HepG2 (cell line): ENCODE data around the gene UBE2O. TPM values are rescaled to one million over a fixed set of nuclear protein-coding genes. Genes with fewer than 3 reads are reported as not detected.

Experiments
- ATF7-NPFF ChIP-seq: sonication (generic); formaldehyde crosslinking; IDR thresholded peaks from 2 replicates; pipeline ENCODE4 v1.8.1; 2023; ENCODE audit warnings: mild to moderate bottlenecking, low read depth, missing genetic modification reagents, moderate library complexity
- DMAP1 ChIP-seq: IDR thresholded peaks from 2 replicates; pipeline ENCODE4 v1.6.1; 2016
- FOSL2 ChIP-seq: sonication (generic); formaldehyde crosslinking; IDR thresholded peaks from 2 replicates; pipeline ENCODE4 v1.4.0; 2020; ENCODE audit warnings: missing genetic modification reagents
- KDM2A ChIP-seq: sonication (generic); formaldehyde crosslinking; IDR thresholded peaks from 2 replicates; pipeline ENCODE4 v1.4.0; 2020; ENCODE audit warnings: low read depth, missing genetic modification reagents, borderline replicate concordance
- PCBP1 ChIP-seq: fragments of 200-400 bp; formaldehyde crosslinking; IDR thresholded peaks from 2 replicates; pipeline ENCODE4 v1.6.1; 2017; ENCODE audit warnings: mild to moderate bottlenecking, low read depth, low read length, borderline replicate concordance
- SALL1 ChIP-seq: sonication (generic); formaldehyde crosslinking; IDR thresholded peaks from 2 replicates; pipeline ENCODE4 v1.8.0; 2022; ENCODE audit warnings: mild to moderate bottlenecking, missing genetic modification reagents
- SIN3B ChIP-seq: fragments of 150-350 bp; IDR thresholded peaks from 2 replicates; pipeline ENCODE4 v1.6.1; 2014; ENCODE audit warnings: low read length
- SIX1 ChIP-seq: sonication (generic); formaldehyde crosslinking; IDR thresholded peaks from 2 replicates; pipeline ENCODE4 v1.4.0; 2020; ENCODE audit warnings: missing genetic modification reagents, borderline replicate concordance
- TCF7 ChIP-seq: sonication (generic); IDR thresholded peaks from 2 replicates; pipeline ENCODE4 v1.6.1; 2016; ENCODE audit warnings: antibody characterized with exemption, low read depth
- THAP8 ChIP-seq: sonication (generic); formaldehyde crosslinking; IDR thresholded peaks from 2 replicates; pipeline ENCODE4 v1.5.1; 2020; ENCODE audit warnings: missing genetic modification reagents, mild to moderate bottlenecking, borderline replicate concordance
- ZFP1 ChIP-seq: IDR thresholded peaks from 2 replicates; pipeline ENCODE4 v1.6.1; 2016
- ZFP90 ChIP-seq: sonication (generic); formaldehyde crosslinking; IDR thresholded peaks from 2 replicates; pipeline ENCODE4 v1.8.0; 2022; ENCODE audit warnings: missing genetic modification reagents, mild to moderate bottlenecking, inconsistent platforms, borderline replicate concordance
- ZFX ChIP-seq: sonication (generic); formaldehyde crosslinking; IDR thresholded peaks from 2 replicates; pipeline ENCODE4 v1.4.0; 2020; ENCODE audit warnings: mild to moderate bottlenecking, low read depth, missing genetic modification reagents, moderate library complexity
- ZNF124 ChIP-seq: sonication (generic); formaldehyde crosslinking; IDR thresholded peaks from 2 replicates; pipeline ENCODE4 v1.4.0; 2020; ENCODE audit warnings: missing genetic modification reagents
- ZNF24 ChIP-seq: fragments of 450-650 bp; IDR thresholded peaks from 2 replicates; pipeline ENCODE4 v1.6.1; 2017; ENCODE audit warnings: antibody characterized with exemption, mild to moderate bottlenecking
- ZNF460 ChIP-seq: sonication (generic); formaldehyde crosslinking; IDR thresholded peaks from 2 replicates; pipeline ENCODE4 v1.5.1; 2020; ENCODE audit warnings: missing genetic modification reagents, mild to moderate bottlenecking, borderline replicate concordance
- ZNF547 ChIP-seq: sonication (generic); formaldehyde crosslinking; IDR thresholded peaks from 2 replicates; pipeline ENCODE4 v1.5.1; 2020; ENCODE audit warnings: mild to moderate bottlenecking, missing genetic modification reagents
- ZNF709 ChIP-seq: sonication (generic); formaldehyde crosslinking; IDR thresholded peaks from 2 replicates; pipeline ENCODE4 v1.5.0; 2020; ENCODE audit warnings: mild to moderate bottlenecking, missing genetic modification reagents
- ZNF737 ChIP-seq: sonication (generic); formaldehyde crosslinking; IDR thresholded peaks from 2 replicates; pipeline ENCODE4 v1.5.0; 2020; ENCODE audit warnings: missing genetic modification reagents, mild to moderate bottlenecking, borderline replicate concordance
- ZNF772 ChIP-seq: sonication (generic); formaldehyde crosslinking; IDR thresholded peaks from 2 replicates; pipeline ENCODE4 v1.5.0; 2020; ENCODE audit warnings: mild to moderate bottlenecking, missing genetic modification reagents
- polyA plus RNA-seq, 8 experiments: library from polyadenylated mRNA; depleted of rRNA in 3 of 8; stranded (reverse) in 7 of 8; unstranded in 1 of 8; fragments of >200 nt; fragmentation: Illumina TruSeq in 4 of 8; extraction: Trizol in 4 of 8; gene quantifications; 2 replicates each; pipeline versions ENCODE4 v1.2.1 to v1.2.3, GENCODE V29; 2011 to 2016; ENCODE audit warnings: low read depth in 4 of 8, missing spikeins in 1 of 8, mixed read lengths in 1 of 8; ENCODE audit not compliant: insufficient read depth in 1 of 8
- total RNA-seq, 5 experiments: library from RNA; depleted of rRNA; stranded (reverse); fragments of >200 nt; fragmentation: Illumina TruSeq; extraction: Trizol; gene quantifications; 2 replicates each; pipeline ENCODE4 v1.2.3, GENCODE V29; 2016; ENCODE audit warnings: low read depth in 1 of 5
- TF ChIP-seq, protein P1 (sequence below): sonication (generic); formaldehyde crosslinking; IDR thresholded peaks from 2 replicates; pipeline ENCODE4 v1.8.0; 2022; ENCODE audit warnings: mild to moderate bottlenecking, missing genetic modification reagents, moderate library complexity
- TF ChIP-seq, protein P2 (sequence below): sonication (generic); formaldehyde crosslinking; IDR thresholded peaks from 2 replicates; pipeline ENCODE4 v1.4.0; 2020; ENCODE audit warnings: mild to moderate bottlenecking, missing genetic modification reagents

The UBE2O gene
- total and polyA plus RNA-seq, 2 of the 13 experiments (the other 11 are each of a cell fraction or from before 2014, with no cell fraction given), result 21.5 to 23.5 TPM

DNA sequence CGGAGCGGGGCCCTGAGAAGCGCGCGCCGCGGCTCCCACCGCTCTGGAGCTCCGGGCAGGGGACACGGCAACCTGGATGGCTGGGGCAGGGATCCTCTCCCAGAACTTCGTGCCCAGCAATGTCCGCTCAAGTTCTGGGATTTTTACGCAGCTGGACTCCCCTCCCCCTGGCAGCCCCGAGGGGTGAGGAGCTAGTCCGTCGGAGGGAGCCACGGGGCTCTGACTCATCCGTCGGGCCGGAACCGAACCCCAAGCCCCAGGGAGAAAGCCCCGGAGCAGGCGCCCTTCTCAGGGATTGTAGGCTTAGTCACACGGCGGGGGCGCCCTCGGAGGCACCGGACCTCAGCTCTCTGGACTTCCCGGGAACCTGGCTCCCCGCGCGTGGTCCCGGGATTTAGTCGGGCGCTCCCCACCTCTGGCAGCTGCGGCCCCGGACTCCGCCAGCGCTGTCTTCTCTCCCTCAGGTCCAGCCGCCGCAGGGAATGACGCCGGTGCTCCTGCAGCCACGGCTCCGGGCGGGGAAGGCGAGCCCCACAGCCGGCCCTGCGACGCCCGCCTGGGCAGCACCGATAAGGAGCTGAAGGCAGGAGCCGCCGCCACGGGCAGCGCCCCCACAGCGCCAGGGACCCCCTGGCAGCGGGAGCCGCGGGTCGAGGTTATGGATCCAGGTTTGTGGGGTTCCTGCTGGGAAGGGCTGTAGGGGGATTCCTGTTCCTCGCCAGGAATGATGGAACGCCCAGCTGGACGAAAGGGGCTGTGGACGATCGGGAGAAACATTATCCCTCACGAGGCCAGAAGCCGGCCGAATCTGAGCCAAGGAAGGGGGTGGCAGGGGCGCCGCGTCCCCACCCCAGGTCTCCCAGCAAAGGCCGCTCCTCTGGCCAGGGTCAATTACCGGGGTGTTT, 67.7 kb downstream of the UBE2O start (continued):
- TF ChIP-seq KDM2A (CRISPR knock-in tag) (no peak; the same call in 1 of the 2 replicates), SIN3B (no peak), ZNF460 (no peak), ZFX (CRISPR knock-in tag) (no peak), SALL1 (CRISPR knock-in tag) (no peak), ZFP90 (no peak), DMAP1 (CRISPR knock-in tag) (no peak), FOSL2 (CRISPR knock-in tag) (peak; percentile 83), ZNF24 (no peak), ATF7-NPFF (peak; percentile 13; the same call in 1 of the 2 replicates), ZNF547 (CRISPR knock-in tag) (no peak), TCF7 (0 out of 2 replicates have a peak, but pooled peaks have one; percentile 12), ZFP1 (CRISPR knock-in tag) (peak; percentile 16; the same call in 1 of the 2 replicates), ZNF772 (CRISPR knock-in tag) (peak; percentile 8; the same call in 1 of the 2 replicates), PCBP1 (0 out of 2 replicates have a peak, but pooled peaks have one; percentile 29), SIX1 (no peak), THAP8 (CRISPR knock-in tag) (0 out of 2 replicates have a peak, but pooled peaks have one; percentile 87), ZNF709 (CRISPR knock-in tag) (no peak; the same call in 1 of the 2 replicates), ZNF124 (CRISPR knock-in tag) (no peak), ZNF737 (no peak; the same call in 1 of the 2 replicates)
- TF ChIP-seq, protein P1, sequence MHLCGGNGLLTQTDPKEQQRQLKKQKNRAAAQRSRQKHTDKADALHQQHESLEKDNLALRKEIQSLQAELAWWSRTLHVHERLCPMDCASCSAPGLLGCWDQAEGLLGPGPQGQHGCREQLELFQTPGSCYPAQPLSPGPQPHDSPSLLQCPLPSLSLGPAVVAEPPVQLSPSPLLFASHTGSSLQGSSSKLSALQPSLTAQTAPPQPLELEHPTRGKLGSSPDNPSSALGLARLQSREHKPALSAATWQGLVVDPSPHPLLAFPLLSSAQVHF, result 0 out of 2 replicates have a peak, but pooled peaks have one; percentile 45
- TF ChIP-seq, protein P2, sequence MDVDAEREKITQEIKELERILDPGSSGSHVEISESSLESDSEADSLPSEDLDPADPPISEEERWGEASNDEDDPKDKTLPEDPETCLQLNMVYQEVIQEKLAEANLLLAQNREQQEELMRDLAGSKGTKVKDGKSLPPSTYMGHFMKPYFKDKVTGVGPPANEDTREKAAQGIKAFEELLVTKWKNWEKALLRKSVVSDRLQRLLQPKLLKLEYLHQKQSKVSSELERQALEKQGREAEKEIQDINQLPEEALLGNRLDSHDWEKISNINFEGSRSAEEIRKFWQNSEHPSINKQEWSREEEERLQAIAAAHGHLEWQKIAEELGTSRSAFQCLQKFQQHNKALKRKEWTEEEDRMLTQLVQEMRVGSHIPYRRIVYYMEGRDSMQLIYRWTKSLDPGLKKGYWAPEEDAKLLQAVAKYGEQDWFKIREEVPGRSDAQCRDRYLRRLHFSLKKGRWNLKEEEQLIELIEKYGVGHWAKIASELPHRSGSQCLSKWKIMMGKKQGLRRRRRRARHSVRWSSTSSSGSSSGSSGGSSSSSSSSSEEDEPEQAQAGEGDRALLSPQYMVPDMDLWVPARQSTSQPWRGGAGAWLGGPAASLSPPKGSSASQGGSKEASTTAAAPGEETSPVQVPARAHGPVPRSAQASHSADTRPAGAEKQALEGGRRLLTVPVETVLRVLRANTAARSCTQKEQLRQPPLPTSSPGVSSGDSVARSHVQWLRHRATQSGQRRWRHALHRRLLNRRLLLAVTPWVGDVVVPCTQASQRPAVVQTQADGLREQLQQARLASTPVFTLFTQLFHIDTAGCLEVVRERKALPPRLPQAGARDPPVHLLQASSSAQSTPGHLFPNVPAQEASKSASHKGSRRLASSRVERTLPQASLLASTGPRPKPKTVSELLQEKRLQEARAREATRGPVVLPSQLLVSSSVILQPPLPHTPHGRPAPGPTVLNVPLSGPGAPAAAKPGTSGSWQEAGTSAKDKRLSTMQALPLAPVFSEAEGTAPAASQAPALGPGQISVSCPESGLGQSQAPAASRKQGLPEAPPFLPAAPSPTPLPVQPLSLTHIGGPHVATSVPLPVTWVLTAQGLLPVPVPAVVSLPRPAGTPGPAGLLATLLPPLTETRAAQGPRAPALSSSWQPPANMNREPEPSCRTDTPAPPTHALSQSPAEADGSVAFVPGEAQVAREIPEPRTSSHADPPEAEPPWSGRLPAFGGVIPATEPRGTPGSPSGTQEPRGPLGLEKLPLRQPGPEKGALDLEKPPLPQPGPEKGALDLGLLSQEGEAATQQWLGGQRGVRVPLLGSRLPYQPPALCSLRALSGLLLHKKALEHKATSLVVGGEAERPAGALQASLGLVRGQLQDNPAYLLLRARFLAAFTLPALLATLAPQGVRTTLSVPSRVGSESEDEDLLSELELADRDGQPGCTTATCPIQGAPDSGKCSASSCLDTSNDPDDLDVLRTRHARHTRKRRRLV (CRISPR knock-in tag), result peak; percentile 12; the same call in 1 of the 2 replicates
